Gastrocnemius medialis (tissue), 4 donors: ENCODE data around the gene ITPR1. TPM values are rescaled to one million over a fixed set of nuclear protein-coding genes. Genes with fewer than 3 reads are reported as not detected.

Experiments used
- ATAC-seq, 2 donors: fragments of 150-250 bp; one replicate each; pipeline ENCODE4 v1.9.1; 2016
- DNase-seq, 2 donors: peaks; one replicate each; pipeline ENCODE4 v3.0.0-alpha.2; 2019
- H3K27ac ChIP-seq, 4 donors: fragments of 200-600 bp; sonication (generic); 1 replicate in 1 of 4; 2 replicates in 3 of 4; pipeline ENCODE4 v1.5.1; 2016 to 2018; ENCODE audit warnings: mild to moderate bottlenecking in 2 of 4, moderate library complexity in 1 of 4
- H3K27me3 ChIP-seq, 3 donors: fragments of 200-600 bp; sonication (generic) in 2 of 3; 1 replicate in 1 of 3; 2 replicates in 2 of 3; pipeline versions ENCODE4 v1.5.1 to v1.6.0; 2016 to 2019; ENCODE audit warnings: mild to moderate bottlenecking in 1 of 3, moderate library complexity in 1 of 3
- H3K36me3 ChIP-seq, 2 donors: fragments of 200-600 bp; sonication (generic) in 1 of 2; one replicate each; pipeline ENCODE4 v1.5.1; 2017 to 2018
- H3K4me1 ChIP-seq, 2 donors: fragments of 200-600 bp; sonication (generic) in 1 of 2; one replicate each; pipeline ENCODE4 v1.5.1; 2016 to 2017; ENCODE audit warnings: mild to moderate bottlenecking in 2 of 2
- H3K4me3 ChIP-seq, 4 donors: fragments of 200-600 bp; sonication (generic) in 3 of 4; 1 replicate in 1 of 4; 2 replicates in 3 of 4; pipeline ENCODE4 v1.5.1; 2016 to 2019; ENCODE audit warnings: mild to moderate bottlenecking in 2 of 4
- H3K9me3 ChIP-seq, 3 donors: fragments of 200-600 bp; sonication (generic) in 2 of 3; 1 replicate in 1 of 3; 2 replicates in 2 of 3; pipeline ENCODE4 v1.5.1; 2016 to 2019
- CTCF ChIP-seq, 5 experiments: fragments of 450-650 bp in 3 of 5; fragments of 200-600 bp in 2 of 5; sonication (generic) in 2 of 5; IDR thresholded peaks in 4 of 5; conservative IDR thresholded peaks in 1 of 5; 1 replicate in 4 of 5; 2 replicates in 1 of 5; pipeline ENCODE4 v1.5.1; 2016 to 2019; ENCODE audit warnings: antibody characterized with exemption in 5 of 5, mild to moderate bottlenecking in 3 of 5, moderate library complexity in 3 of 5
- POLR2A ChIP-seq, 2 donors: fragments of 450-650 bp; IDR thresholded peaks; one replicate each; pipeline ENCODE4 v1.6.1; 2017; ENCODE audit warnings: antibody characterized with exemption in 2 of 2, mild to moderate bottlenecking in 2 of 2, moderate library complexity in 2 of 2
- in situ Hi-C, 4 donors: fragments of 200-750 bp; cut with MboI; loops; one replicate each; pipeline versions ENCODE4 v1.15.0 to v1.8.0; 2017; ENCODE audit warnings: low sequenced_read_pairs in 4 of 4
- intact Hi-C: fragments of 100-400 bp; cut with DNase I; formaldehyde crosslinking; loops from one replicate; pipeline ENCODE4 v1.15.1; 2023; ENCODE audit warnings: low total_unique reads
- total RNA-seq, 4 donors: library from RNA; depleted of rRNA; stranded (reverse); fragments of >200 nt; gene quantifications; one replicate each; pipeline versions ENCODE4 v1.1.0 to v1.2.3, GENCODE V29; 2016

Gene ITPR1
- total RNA-seq, 4 donors from 2014 or later, result 5.5 to 21.7 (median 11.3) TPM

GRCh38 chr3:4724051-4724629 is 231.0 kb downstream of the ITPR1 start:
- no peak overlapping the region for H3K27ac ChIP-seq
- H3K27me3 ChIP-seq, result no peaks in the 10 kb centered on the region
- in situ Hi-C loops, result loop anchor here in 2 of 4 donors (5.0 to 25.0 kb wide), 4 partner anchors 101 to 488 kb away; partner anchors contain the start of gene BHLHE40 (in 1 of the 2)
- no peaks in the 10 kb centered on the region for H3K9me3 ChIP-seq
- peaks cover 30 to 34% of the 10 kb centered on the region in 2 donors for H3K4me1 ChIP-seq
- intact Hi-C loops, result loop anchor here (5.0 kb wide), 1 partner anchor 83 kb away; no protein-coding TSS in a partner anchor
- DNase-seq, result peak in 1 of 2 donors; percentile 40
- H3K4me3 ChIP-seq, result no peak overlapping the region
- H3K36me3 ChIP-seq, result no peaks in the 10 kb centered on the region
- TF ChIP-seq CTCF (IDR thresholded peaks at IDR 0.05 in 4 of 5, conservative IDR thresholded peaks at IDR 0.05 in 1 of 5), result no peak
- no peak for TF ChIP-seq POLR2A (IDR thresholded peaks at IDR 0.05)
- ATAC-seq, result peak in 1 of 2 donors; percentile 11

- no peak overlapping the region for H3K27ac ChIP-seq
- DNase-seq, result no peak
- peaks cover 14 to 21% of the 10 kb centered on the region in 2 donors for H3K4me1 ChIP-seq
- TF ChIP-seq POLR2A (IDR thresholded peaks at IDR 0.05) (no peak), CTCF (IDR thresholded peaks at IDR 0.05 in 4 of 5, conservative IDR thresholded peaks at IDR 0.05 in 1 of 5) (no peak)
- intact Hi-C loops (no loop called here), in situ Hi-C loops (loop anchor here in 1 of 4 donors (10.0 kb wide), 2 partner anchors 98 to 158 kb away; no protein-coding TSS in a partner anchor)
- H3K27me3 ChIP-seq, result no peaks in the 10 kb centered on the region
- no peak overlapping the region for H3K4me3 ChIP-seq
- no peaks in the 10 kb centered on the region for H3K36me3 ChIP-seq
- no peak for ATAC-seq
- H3K9me3 ChIP-seq, result no peaks in the 10 kb centered on the region
These were observed 233.4 kb downstream of the ITPR1 start for GRCh38 chr3:4726549-4726948.

GRCh38 chr3:4729061-4729973 is 236.2 kb downstream of the ITPR1 start:
- in situ Hi-C loops (loop anchor here in 1 of 4 donors (10.0 kb wide), 2 partner anchors 95 to 155 kb away; no protein-coding TSS in a partner anchor), intact Hi-C loops (no loop called here)
- no peak for TF ChIP-seq POLR2A (IDR thresholded peaks at IDR 0.05)
- no peak for TF ChIP-seq CTCF (IDR thresholded peaks at IDR 0.05 in 4 of 5, conservative IDR thresholded peaks at IDR 0.05 in 1 of 5)
- Histone ChIP-seq H3K27ac (no peak overlapping the region), H3K9me3 (no peaks in the 10 kb centered on the region), H3K27me3 (no peaks in the 10 kb centered on the region), H3K4me1 (peaks cover 3 to 14% of the 10 kb centered on the region in 2 donors), H3K4me3 (no peak overlapping the region), H3K36me3 (no peaks in the 10 kb centered on the region)
- ATAC-seq (no peak), DNase-seq (no peak)

GRCh38 chr3:4730719-4731118 is 237.6 kb downstream of the ITPR1 start:
- DNase-seq (no peak), ATAC-seq (peak; percentile 60 to 73)
- Histone ChIP-seq H3K4me1 (peaks cover 3 to 14% of the 10 kb centered on the region in 2 donors), H3K4me3 (no peak overlapping the region), H3K27me3 (no peaks in the 10 kb centered on the region), H3K36me3 (no peaks in the 10 kb centered on the region), H3K9me3 (no peaks in the 10 kb centered on the region), H3K27ac (no peak overlapping the region)
- in situ Hi-C loops, result no loop called here
- intact Hi-C loops, result no loop called here
- TF ChIP-seq CTCF (IDR thresholded peaks at IDR 0.05 in 4 of 5, conservative IDR thresholded peaks at IDR 0.05 in 1 of 5) (no peak), POLR2A (IDR thresholded peaks at IDR 0.05) (no peak)
